Measurements from ENCODE around the gene PROS1. TPM values are rescaled to one million over a fixed set of nuclear protein-coding genes. Genes with fewer than 3 reads are reported as not detected.
"Not testable (repeated sequence)": the region's sequence is repeated elsewhere in the genome, so short reads cannot be mapped to it uniquely, and the experiment has no call there.

Gene PROS1
- total and polyA plus RNA-seq, 2 donors (not counting 3 experiments of a cell fraction or from before 2014, with no cell fraction given), result 2.6 to 5.2 TPM

GRCh38 chr3:93904568-93904967, 69.1 kb downstream of the PROS1 start:
- no peaks in the 10 kb centered on the region for H3K79me2 ChIP-seq (ENCODE audit: control insufficient read depth, insufficient read depth, low read length)
- no peak overlapping the region for H3K4me2 ChIP-seq (ENCODE audit: insufficient read depth, low read length)
- intact Hi-C loops (cut with micrococcal nuclease), result loop anchor here (10.0 kb wide), 1 partner anchor 160 kb away; the partner anchor contains the start of genes DHFR2 and NSUN3
- ChIA-PET CTCF (no interaction called here), POLR2A (no interaction called here)
- BruUV-seq (replicated peaks), result no TSS peak
- H3K9me3 ChIP-seq (replicated peaks; ENCODE audit: control insufficient read depth, insufficient read depth, low read length), result no peaks in the 10 kb centered on the region
- dilution Hi-C loops (cut with MboI; ENCODE audit: extremely low pct_ligation_motif_present, low sequenced_read_pairs), result no loop called here
- H3K4me3 ChIP-seq (replicated peaks in 1 of 3; ENCODE audit: insufficient read depth in 1 of 3, low read depth in 1 of 3, low read length in 3 of 3), result no peak overlapping the region
- H3K36me3 ChIP-seq (ENCODE audit: control insufficient read depth in 2 of 2, extremely low read depth in 1 of 2, insufficient read depth in 2 of 2, low read length in 2 of 2), result no peaks in the 10 kb centered on the region
- H3K9me1 ChIP-seq (replicated peaks; ENCODE audit: control insufficient read depth, extremely low read depth, insufficient read depth, low read length), result no peaks in the 10 kb centered on the region
- no peaks in the 10 kb centered on the region for H3K4me1 ChIP-seq (ENCODE audit: control insufficient read depth, extremely low read depth, insufficient read depth, low read length)
- H2AFZ ChIP-seq (ENCODE audit: low read depth, low read length), result no peak overlapping the region
- no peak overlapping the region for H3K9ac ChIP-seq (replicated peaks; ENCODE audit: extremely low read depth, insufficient read depth, low read length)
- no peaks in the 10 kb centered on the region for H4K20me1 ChIP-seq (replicated peaks; ENCODE audit: control insufficient read depth, extremely low read depth, insufficient read depth, low read length)
- H3K27ac ChIP-seq (ENCODE audit: insufficient read depth, low read depth, low read length), result no peak overlapping the region
- TF ChIP-seq JUN (IDR thresholded peaks at IDR 0.05; ENCODE audit: borderline replicate concordance, insufficient read depth, insufficient read length, low read depth) (no peak), GATA2 (IDR thresholded peaks at IDR 0.05; ENCODE audit: insufficient read depth, insufficient read length, low read depth, low read length) (no peak), POLR2AphosphoS5 (IDR thresholded peaks at IDR 0.05; ENCODE audit: insufficient read depth, low read depth, low read length) (no peak), EZH2 (IDR thresholded peaks at IDR 0.05; ENCODE audit: borderline replicate concordance, low read depth, low read length, severe bottlenecking) (no peak), MAX (IDR thresholded peaks at IDR 0.05; ENCODE audit: insufficient read depth, insufficient read length) (no peak), MYC (IDR thresholded peaks at IDR 0.05; ENCODE audit: low read depth, low read length) (no peak)
- no peak for FAIRE-seq
- no peak for DNase-seq (ENCODE audit: low read depth, low spot score)
- H3K27me3 ChIP-seq (ENCODE audit: control insufficient read depth in 2 of 2, insufficient read depth in 2 of 2, low read length in 2 of 2), result no peaks in the 10 kb centered on the region

- H4K20me1 ChIP-seq (replicated peaks; ENCODE audit: control insufficient read depth, extremely low read depth, insufficient read depth, low read length); BruUV-seq (replicated peaks); H3K4me2 ChIP-seq (ENCODE audit: insufficient read depth, low read length); DNase-seq (ENCODE audit: low read depth, low spot score); H3K4me3 ChIP-seq (replicated peaks in 1 of 3; ENCODE audit: insufficient read depth in 1 of 3, low read depth in 1 of 3, low read length in 3 of 3); FAIRE-seq; POLR2A ChIA-PET; H3K27ac ChIP-seq (ENCODE audit: insufficient read depth, low read depth, low read length); H2AFZ ChIP-seq (ENCODE audit: low read depth, low read length); H3K79me2 ChIP-seq (ENCODE audit: control insufficient read depth, insufficient read depth, low read length); dilution Hi-C loops (cut with MboI; ENCODE audit: extremely low pct_ligation_motif_present, low sequenced_read_pairs); CTCF ChIA-PET; intact Hi-C loops (cut with micrococcal nuclease); H3K36me3 ChIP-seq (ENCODE audit: control insufficient read depth in 2 of 2, extremely low read depth in 1 of 2, insufficient read depth in 2 of 2, low read length in 2 of 2); H3K4me1 ChIP-seq (ENCODE audit: control insufficient read depth, extremely low read depth, insufficient read depth, low read length); H3K9me1 ChIP-seq (replicated peaks; ENCODE audit: control insufficient read depth, extremely low read depth, insufficient read depth, low read length); H3K9ac ChIP-seq (replicated peaks; ENCODE audit: extremely low read depth, insufficient read depth, low read length); H3K27me3 ChIP-seq (ENCODE audit: control insufficient read depth in 2 of 2, insufficient read depth in 2 of 2, low read length in 2 of 2); H3K9me3 ChIP-seq (replicated peaks; ENCODE audit: control insufficient read depth, insufficient read depth, low read length): not testable (repeated sequence)
These were observed 95.3 kb downstream of the PROS1 start for GRCh38 chr3:93878250-93879017.

GRCh38 chr3:93877427-93877826, 96.3 kb downstream of the PROS1 start:
- BruUV-seq (replicated peaks); FAIRE-seq; H3K79me2 ChIP-seq (ENCODE audit: control insufficient read depth, insufficient read depth, low read length); CTCF ChIA-PET; H3K27ac ChIP-seq (ENCODE audit: insufficient read depth, low read depth, low read length); H3K9me3 ChIP-seq (replicated peaks; ENCODE audit: control insufficient read depth, insufficient read depth, low read length); H3K4me2 ChIP-seq (ENCODE audit: insufficient read depth, low read length); dilution Hi-C loops (cut with MboI; ENCODE audit: extremely low pct_ligation_motif_present, low sequenced_read_pairs); H3K36me3 ChIP-seq (ENCODE audit: control insufficient read depth in 2 of 2, extremely low read depth in 1 of 2, insufficient read depth in 2 of 2, low read length in 2 of 2); H4K20me1 ChIP-seq (replicated peaks; ENCODE audit: control insufficient read depth, extremely low read depth, insufficient read depth, low read length); H3K9me1 ChIP-seq (replicated peaks; ENCODE audit: control insufficient read depth, extremely low read depth, insufficient read depth, low read length); H3K9ac ChIP-seq (replicated peaks; ENCODE audit: extremely low read depth, insufficient read depth, low read length); H2AFZ ChIP-seq (ENCODE audit: low read depth, low read length); H3K4me1 ChIP-seq (ENCODE audit: control insufficient read depth, extremely low read depth, insufficient read depth, low read length); DNase-seq (ENCODE audit: low read depth, low spot score); H3K27me3 ChIP-seq (ENCODE audit: control insufficient read depth in 2 of 2, insufficient read depth in 2 of 2, low read length in 2 of 2); intact Hi-C loops (cut with micrococcal nuclease); POLR2A ChIA-PET; H3K4me3 ChIP-seq (replicated peaks in 1 of 3; ENCODE audit: insufficient read depth in 1 of 3, low read depth in 1 of 3, low read length in 3 of 3): not testable (repeated sequence)
